Activated effector memory CD4-positive, alpha-beta T cell treated with Interleukin-2 at 50 U/mL for 16 hours (primary cell): ENCODE results near the gene HMGB1.

Experiments used
- DNase-seq: peaks from one replicate; pipeline ENCODE4 v3.0.0-alpha.2; 2020

Gene HMGB1

DNA sequence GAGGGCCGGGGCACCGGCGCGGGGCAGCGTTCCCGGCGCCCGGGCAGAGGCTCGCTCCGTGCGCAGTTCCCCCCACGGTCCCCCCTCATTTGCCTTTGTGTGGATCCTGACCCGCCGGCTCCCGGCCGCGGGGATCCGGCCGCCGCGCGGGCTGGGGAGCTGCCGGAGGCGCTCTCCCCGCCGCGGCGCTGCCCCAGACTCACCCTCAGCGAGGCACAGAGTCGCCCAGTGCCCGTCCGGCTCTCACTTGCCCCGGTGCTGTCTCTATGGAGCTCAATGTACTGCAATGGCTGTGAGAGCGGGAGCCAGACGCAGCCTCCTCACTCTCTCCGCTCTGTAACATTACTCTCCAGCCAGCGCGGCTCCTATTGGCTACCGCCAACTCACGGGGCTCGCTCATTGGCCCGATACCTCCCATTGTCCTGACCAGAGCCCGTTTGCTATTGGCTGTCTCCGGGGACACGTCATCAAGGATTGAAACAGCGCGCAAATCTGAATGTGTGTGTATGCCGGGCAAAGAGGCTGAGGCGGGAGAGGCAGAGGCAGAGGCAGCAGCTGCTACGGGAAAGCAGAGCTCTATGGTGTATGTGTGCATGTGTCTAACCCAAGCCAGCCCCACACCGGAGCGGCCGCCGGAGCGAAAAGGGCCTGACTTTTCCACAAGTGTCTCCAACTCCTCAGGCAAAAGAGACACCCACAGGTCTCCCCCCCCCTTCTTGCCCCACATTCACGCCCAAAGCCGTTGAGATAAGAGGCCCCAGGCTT lies at the start of gene HMGB1:
TSS of gene HMGB1 (minus strand) at position 344 of the 765 bp plus-strand sequence. CDS start 2,256 bp downstream, outside the sequence.
- DNase-seq: peak; percentile 96

GRCh38 chr13:30510811-30511371 lies 45.2 kb upstream of the HMGB1 start:
- no peak for DNase-seq

DNA sequence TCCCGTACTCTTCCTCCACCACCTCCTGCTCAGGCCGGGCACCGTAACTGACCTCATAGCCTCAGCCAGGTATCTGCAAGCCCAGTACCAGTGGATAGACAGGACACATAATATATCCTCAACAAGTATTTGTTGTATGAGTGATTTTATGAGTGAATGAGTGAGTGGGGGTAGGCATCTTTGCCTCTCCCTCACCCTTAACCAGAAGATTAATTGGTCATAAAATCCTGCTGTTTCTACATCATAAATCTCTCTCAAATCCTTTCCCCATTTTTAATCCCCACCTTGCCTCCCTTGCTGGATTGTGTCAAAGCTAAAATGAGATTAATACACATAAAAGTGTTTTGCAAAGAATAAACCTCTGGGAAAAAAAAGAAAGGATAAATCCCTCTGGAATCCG lies 44.4 kb upstream of the HMGB1 start:
- no peak for DNase-seq

GRCh38 chr13:30509254-30510050 lies 43.7 kb upstream of the HMGB1 start:
- DNase-seq: no peak

DNA sequence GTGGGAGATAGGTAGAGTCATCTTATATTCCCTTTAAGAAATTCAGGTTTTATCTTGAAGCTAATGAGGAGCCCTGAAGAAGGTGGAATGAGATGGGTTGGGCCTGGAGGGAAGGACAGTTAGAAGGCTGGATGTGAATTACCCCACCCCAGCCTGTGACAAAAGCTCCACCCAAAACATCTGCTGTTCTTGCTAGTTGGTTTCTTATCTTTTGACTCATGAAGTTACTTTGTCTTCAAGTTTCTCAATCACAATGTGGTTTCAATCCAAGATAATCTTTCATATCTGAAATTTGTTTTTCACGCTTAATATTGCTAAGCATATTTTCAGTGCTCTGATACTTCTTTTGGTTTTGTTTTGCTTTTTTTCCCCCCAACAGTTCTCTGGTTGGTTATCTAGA lies 38.3 kb upstream of the HMGB1 start:
- no peak for DNase-seq

GRCh38 chr13:30502237-30502636 lies 36.5 kb upstream of the HMGB1 start:
- DNase-seq: no peak

DNA sequence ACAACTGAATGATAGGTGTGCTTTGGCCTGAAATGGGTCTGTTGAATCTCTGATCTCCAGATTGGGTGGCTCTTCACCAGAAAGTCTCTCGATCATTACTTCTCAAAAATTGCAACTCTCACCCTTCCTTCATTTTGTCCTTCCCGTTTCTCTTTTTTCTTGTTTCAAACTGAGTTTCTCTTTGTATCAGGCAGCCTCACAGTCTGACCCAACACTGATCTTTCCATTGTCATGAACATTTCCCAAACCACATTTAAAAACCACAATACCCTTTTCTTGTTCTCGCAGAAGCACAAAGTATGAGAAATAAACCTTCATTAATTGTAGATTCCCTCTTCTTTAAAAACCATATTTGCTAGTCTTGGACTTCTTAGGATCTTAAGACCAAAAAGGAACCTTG lies 33.6 kb upstream of the HMGB1 start:
- no peak for DNase-seq

- no peak for DNase-seq
These were observed 30.4 kb upstream of the HMGB1 start for GRCh38 chr13:30496147-30496546.

- no peak for DNase-seq
These were observed 30.0 kb upstream of the HMGB1 start for GRCh38 chr13:30495746-30496145.

- DNase-seq: no peak
These were observed 28.1 kb upstream of the HMGB1 start for GRCh38 chr13:30493658-30494381.

GRCh38 chr13:30487075-30487470 lies 21.3 kb upstream of the HMGB1 start:
- DNase-seq: no peak

DNA sequence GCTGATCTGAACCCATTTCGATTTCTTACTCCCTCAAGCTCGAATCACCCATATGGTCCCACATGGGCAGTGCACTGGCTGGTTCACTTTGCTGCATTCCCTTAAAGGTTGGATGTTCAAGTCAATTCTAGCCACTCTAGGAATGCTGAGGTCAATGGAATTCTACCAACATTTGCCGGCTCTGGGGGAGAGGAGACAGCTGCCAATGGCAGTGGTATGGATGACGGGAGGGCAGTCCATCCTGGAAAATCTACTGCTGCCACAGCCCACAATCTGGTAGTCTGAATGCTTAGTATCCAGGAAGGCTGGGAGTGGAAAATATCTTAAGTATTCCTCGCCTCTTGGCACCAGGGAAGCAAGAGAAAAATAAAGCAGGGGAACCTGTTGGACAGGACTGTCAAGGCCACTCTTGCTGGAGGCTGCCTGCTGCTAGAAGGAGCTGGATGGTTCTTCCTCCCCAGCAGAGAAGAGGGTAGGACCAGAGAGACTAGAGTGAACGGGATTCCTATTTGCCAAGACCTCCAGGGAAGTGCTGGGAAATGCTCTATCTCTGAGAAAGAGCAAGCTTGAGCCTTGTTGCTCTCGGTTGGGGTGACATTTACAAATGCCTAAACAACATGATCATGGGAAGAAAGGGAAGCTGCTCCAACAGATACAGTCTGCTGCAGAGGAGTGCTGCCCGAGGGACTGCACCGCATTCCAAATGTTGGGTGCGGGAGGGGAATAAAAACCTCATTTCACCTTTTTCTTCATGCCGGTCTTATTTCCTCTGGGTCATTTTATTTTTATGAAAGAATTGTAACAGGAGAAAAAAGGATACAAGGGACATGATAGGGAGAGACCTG lies 20.7 kb upstream of the HMGB1 start:
- DNase-seq: no peak

GRCh38 chr13:30481241-30481760 lies 15.6 kb upstream of the HMGB1 start:
- no peak for DNase-seq

DNA sequence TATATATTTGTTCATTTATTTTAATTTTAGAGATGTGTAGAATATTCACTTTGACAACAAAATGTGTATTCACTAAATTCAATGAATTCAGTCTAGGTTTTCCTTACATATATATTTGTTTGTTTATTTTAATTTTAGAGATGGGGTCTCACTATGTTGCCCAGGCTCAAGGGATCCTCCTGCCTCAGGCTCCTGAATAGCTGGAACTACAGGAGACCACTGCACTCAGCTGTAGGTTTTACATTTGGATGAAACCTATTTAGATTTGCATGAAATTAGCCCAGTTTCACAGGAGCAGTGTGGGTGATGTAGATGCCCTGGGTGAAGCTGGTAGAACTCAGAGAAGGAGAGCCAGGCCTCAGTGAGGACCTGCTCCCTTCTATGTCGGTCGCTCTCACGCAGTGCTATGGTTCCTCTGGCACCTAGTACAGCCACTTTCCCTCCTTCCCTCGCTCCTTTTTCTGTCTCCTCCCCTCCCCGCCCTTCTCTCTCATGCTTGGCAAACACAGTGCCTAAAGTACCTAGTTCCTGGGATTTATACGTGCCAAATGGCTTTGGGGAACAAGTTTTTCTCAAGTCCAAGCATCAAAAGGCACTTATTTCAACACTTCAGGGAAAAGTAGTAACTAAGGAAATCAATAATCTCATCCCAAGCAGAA lies 14.7 kb upstream of the HMGB1 start:
- no peak for DNase-seq

DNA sequence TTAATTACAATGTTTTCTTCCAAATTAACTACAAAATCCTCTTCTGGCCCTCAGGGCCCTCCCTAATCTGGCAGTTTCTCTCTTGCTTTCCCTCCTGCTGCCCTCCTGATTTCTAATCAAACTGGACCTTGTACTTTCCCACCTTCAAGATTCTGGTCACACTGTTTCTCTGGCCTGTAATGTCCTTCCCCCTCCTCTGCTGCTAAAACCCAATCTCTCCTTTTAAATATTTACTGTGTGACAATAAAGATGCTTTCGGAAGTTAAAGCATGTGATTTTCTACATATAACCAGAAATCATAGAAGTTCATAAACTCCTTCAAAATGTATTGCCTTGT lies 14.1 kb upstream of the HMGB1 start:
- no peak for DNase-seq

GRCh38 chr13:30479154-30479882 lies 13.6 kb upstream of the HMGB1 start:
- no peak for DNase-seq

- DNase-seq: no peak
These were observed 11.8 kb upstream of the HMGB1 start for GRCh38 chr13:30477346-30478195.

DNA sequence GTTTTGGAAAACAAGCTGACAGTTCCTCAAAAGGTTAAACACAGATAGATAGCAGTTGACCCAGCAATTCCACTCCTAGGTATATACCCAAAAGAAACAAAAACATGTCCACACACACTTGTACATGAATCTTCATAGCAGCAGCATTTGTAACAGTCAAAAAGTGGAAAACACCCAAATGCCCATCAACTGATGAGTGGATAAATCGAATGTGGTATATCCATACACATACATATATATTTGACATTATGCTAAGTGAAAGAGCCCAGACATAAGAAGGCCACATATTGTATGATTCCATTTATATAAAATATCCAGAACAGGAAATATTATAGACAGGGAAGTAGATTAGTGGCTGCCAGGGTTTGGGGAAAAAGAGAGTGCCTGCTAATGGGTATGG lies 7.9 kb upstream of the HMGB1 start:
- DNase-seq: no peak

GRCh38 chr13:30466841-30467252 lies 1.1 kb upstream of the HMGB1 start:
- DNase-seq: no peak

GRCh38 chr13:30466358-30466714 lies 600 bp upstream of the HMGB1 start:
- DNase-seq: no peak
